HG03280 (cell line): ENCODE results near the gene ZNF579.
"Not testable (repeated sequence)": the region's sequence is repeated elsewhere in the genome, so short reads cannot be mapped to it uniquely, and the experiment has no call there.

Experiments used
- ATAC-seq: cut with Tn5 transposase; IDR thresholded peaks from one replicate; pipeline ENCODE4 v1.9.1; 2021; ENCODE audit warnings: mild to moderate bottlenecking, moderate library complexity; ENCODE audit not compliant: unreplicated experiment

ZNF579 gene

GRCh38 chr19:55542292-55542855 lies 38.3 kb downstream of the ZNF579 start:
- ATAC-seq: no peak

GRCh38 chr19:55541091-55541490 lies 39.6 kb downstream of the ZNF579 start:
- no peak for ATAC-seq

DNA sequence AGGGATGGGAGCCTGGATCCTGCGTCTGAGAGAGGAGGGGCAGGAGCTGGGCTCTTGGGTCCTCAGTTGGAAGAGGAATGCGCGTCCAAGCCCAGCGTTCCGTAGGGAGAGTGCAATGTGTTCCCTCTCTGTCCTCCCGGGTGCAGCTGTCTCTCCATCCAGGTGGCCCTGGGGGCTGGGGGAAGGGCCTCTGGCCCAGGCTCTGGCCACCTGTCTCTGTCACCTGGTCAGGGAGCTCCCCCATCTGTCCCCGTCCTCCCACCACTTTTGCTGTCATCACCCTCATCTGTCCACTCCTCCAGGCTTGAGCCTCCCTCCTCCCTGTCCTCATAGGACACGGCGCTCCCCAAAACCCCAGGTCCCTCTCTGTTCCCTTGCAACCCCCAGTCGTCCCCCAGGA lies 40.0 kb downstream of the ZNF579 start:
- no peak for ATAC-seq

- ATAC-seq: no peak
Measured at GRCh38 chr19:55539090-55539984, 41.3 kb downstream of the ZNF579 start.

DNA sequence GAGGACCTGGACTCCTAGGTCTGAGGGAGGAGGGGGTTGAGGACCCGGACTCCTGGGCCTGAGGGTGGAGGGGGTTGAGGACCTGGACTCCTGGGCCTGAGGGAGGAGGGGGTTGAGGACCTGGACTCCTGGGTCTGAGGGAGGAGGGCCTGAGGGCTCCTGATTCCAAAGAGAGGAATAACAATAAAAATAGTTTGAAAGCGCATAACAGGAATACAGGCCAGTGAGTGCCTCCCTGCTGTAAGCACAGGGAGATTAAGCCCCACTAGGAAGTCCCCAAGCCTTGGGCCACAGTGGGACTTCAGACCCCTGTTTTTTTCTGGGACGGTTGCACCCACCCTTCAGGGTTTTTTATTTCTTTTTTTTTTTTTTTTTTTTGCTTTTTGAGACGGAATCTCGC lies 42.5 kb downstream of the ZNF579 start:
- no peak for ATAC-seq

DNA sequence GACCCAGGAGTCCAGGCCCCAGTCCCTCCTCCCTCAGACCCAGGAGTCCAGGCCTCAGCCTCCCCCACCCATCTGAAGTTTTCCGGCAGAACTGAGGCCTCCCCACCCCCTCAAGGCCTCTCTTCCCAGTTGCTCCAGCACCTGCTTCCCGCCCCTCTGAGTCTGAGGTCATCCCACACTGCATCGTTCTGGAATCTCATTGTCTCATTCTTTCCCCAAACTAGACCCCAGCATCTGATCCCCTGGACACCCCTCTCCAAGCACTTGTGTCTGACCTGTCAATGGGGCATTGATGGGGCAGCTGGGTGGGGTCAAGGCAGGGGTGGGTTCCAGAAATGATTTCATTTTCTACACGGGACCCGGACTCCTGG lies 42.9 kb downstream of the ZNF579 start:
- no peak for ATAC-seq

GRCh38 chr19:55536951-55537740 lies 43.5 kb downstream of the ZNF579 start, which contains the start of gene SBK2:
SBK2 (minus strand) TSS chr19:55537133; CDS start chr19:55536294, 839 bp downstream.
- ATAC-seq: no peak

DNA sequence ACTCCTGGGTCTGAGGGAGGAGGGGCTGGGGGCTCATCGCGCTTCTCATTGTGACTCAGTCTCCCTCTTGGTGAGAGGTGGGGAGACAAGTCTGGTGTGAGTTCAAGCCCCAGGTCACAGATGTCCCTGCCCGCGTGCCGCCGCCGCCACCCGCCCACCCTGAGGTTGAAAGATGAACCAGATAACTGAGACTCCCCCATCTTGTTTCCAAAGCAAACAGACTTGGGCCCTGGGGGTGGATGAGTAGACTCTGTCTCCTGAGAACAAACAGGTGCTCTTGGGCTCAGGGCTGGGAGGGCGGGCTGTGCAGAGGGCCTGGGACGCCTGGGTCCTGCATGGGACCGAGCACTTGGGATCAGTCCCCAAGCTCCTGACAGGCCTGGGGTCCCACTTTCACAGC lies 44.3 kb downstream of the ZNF579 start:
- ATAC-seq: no peak

GRCh38 chr19:55535965-55536350 lies 44.7 kb downstream of the ZNF579 start:
- no peak for ATAC-seq

- ATAC-seq: no peak
Measured at GRCh38 chr19:55535173-55535964, 45.3 kb downstream of the ZNF579 start.

GRCh38 chr19:55534280-55534679 lies 46.4 kb downstream of the ZNF579 start:
- not testable (repeated sequence) for ATAC-seq

DNA sequence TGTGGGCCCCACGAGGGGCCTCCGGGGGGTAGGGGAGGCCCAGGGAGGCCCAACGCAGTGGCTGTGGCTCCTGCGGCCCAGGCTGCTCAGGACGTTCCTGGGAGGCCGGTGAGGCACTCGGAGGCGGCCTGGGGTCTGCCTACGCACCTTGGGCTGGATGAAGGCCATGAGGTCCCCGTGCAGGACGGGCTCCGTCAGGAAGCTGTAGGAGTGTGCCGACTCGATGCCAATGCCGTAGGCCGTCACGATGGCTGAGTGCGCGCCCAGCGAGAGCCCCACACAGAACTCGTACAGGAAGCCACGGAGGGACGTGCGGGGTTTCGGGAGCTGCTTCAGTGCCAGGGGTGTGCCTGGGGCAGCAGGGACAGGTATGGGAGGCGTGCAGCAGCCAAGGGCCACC lies 49.7 kb downstream of the ZNF579 start:
- no peak for ATAC-seq

GRCh38 chr19:55529636-55530234 lies 50.9 kb downstream of the ZNF579 start:
- ATAC-seq: no peak

DNA sequence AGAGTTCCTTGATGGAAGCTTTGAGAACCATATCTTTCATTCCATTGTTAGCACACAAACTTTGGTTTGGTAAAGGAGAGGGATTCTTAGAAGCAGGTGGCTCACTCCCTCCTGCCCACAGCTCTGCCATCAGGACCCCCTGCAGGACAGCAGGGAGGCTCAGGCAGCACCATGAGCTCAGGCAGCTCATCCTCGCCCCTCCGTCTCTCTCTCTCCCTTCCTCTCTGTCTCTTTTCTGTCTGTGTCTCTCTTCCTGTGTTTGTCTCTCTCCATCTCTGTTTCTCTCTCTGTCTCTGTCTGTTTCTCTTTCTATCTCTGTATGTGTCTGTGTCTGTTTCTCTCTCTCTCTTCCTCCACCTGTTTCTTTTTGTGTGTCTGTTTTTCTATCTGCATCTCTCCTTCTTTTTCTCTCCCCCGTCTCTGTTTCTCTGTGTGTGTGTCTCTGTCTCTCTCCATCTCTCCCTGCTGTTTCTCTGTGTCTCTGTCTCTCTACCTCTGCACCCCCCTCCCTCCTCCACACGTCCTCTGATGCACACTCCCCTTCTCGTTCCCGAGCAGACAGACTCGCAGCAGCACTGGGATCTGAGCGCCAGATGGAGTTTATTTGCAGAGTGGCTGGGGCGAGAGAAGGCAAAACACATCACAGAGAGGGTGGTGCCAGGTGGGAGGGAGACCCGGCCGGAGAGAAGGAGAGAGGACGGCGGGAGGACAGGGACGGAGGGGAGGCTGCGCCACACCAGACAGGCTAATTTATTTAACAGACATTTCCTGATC lies 52.4 kb downstream of the ZNF579 start:
- no peak for ATAC-seq

DNA sequence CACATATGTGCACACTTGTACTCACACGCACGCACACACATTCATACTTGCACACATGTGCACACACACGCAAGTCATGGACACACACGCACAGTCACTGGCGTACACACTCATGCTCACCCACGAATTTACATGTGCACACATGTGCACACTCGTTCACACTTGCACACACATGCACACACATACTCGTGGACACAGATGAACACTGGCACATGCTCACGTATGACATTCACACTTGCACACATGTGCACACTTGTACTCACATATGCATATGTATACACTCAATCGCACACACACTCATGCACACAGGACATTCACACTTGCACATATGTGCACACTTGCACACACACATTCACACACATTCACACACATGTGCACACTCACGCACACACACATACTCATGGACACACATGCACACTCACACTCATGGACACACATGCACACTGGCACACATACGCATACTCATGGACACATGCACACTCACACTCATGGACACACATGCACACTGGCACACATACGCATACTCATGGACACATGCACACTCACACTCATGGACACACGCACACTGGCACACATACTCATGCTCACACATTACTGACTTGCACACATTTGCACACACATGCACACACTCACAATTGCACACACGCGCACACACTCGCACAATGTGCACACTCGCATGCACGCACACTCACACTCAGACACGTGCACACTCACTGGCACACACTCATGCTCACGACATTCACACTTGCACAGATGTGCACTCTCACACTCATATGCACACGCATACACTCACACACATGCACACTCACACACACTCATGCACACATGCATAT lies 53.2 kb downstream of the ZNF579 start:
- no peak for ATAC-seq
